Dendritic cell treated with granulocyte-macrophage colony-stimulating factor and Interleukin-4, amounts not matched to agents 40 ng/mL and 50 ng/mL, for 4 days (primary cell): Measurements from ENCODE around the gene CINP.
"Not testable (repeated sequence)": the region's sequence is repeated elsewhere in the genome, so short reads cannot be mapped to it uniquely, and the experiment has no call there.

ENCODE experiments used
- H3K27ac Mint-ChIP-seq: one replicate; pipeline ENCODE4 v1.8.0; 2022; ENCODE audit warnings: mild to moderate bottlenecking, mixed read lengths
- H3K27me3 Mint-ChIP-seq: one replicate; pipeline ENCODE4 v1.8.0; 2022; ENCODE audit warnings: mild to moderate bottlenecking, mixed read lengths
- H3K36me3 Mint-ChIP-seq: one replicate; pipeline ENCODE4 v1.8.0; 2022; ENCODE audit warnings: low read depth, mixed read lengths
- H3K4me1 Mint-ChIP-seq: one replicate; pipeline ENCODE4 v1.8.0; 2022; ENCODE audit warnings: low read depth, mixed read lengths
- H3K4me3 Mint-ChIP-seq: one replicate; pipeline ENCODE4 v1.8.0; 2022; ENCODE audit warnings: mild to moderate bottlenecking, moderate library complexity, mixed read lengths
- H3K9me3 Mint-ChIP-seq: one replicate; pipeline ENCODE4 v1.8.0; 2022; ENCODE audit warnings: mixed read lengths
- intact Hi-C: fragments of 100-400 bp; cut with micrococcal nuclease; formaldehyde crosslinking; loops from one replicate; pipeline ENCODE4 v1.15.0; 2022

Gene CINP

GRCh38 chr14:102344485-102344884, 18.2 kb downstream of the CINP start:
- peaks cover 94% of the 10 kb centered on the region for H3K36me3 Mint-ChIP-seq
- intact Hi-C loops = no loop called here
- no peaks in the 10 kb centered on the region for H3K9me3 Mint-ChIP-seq
- no peak overlapping the region for H3K4me3 Mint-ChIP-seq
- no peaks in the 10 kb centered on the region for H3K4me1 Mint-ChIP-seq
- no peak overlapping the region for H3K27ac Mint-ChIP-seq
- no peaks in the 10 kb centered on the region for H3K27me3 Mint-ChIP-seq

GRCh38 chr14:102344084-102344483, 18.6 kb downstream of the CINP start:
- intact Hi-C loops = no loop called here
- Mint-ChIP-seq H3K9me3 (no peaks in the 10 kb centered on the region), H3K27me3 (no peaks in the 10 kb centered on the region), H3K36me3 (peaks cover 94% of the 10 kb centered on the region), H3K4me3 (no peak overlapping the region), H3K27ac (no peak overlapping the region), H3K4me1 (no peaks in the 10 kb centered on the region)

- Mint-ChIP-seq H3K27me3 (no peaks in the 10 kb centered on the region), H3K9me3 (no peaks in the 10 kb centered on the region), H3K27ac (no peak overlapping the region), H3K4me3 (no peak overlapping the region), H3K36me3 (peaks cover 94% of the 10 kb centered on the region), H3K4me1 (no peaks in the 10 kb centered on the region)
- intact Hi-C loops = no loop called here
Observed at GRCh38 chr14:102342238-102342637, 20.5 kb downstream of the CINP start.

GRCh38 chr14:102341566-102341965, 21.1 kb downstream of the CINP start:
- Mint-ChIP-seq H3K4me1 (no peaks in the 10 kb centered on the region), H3K27me3 (no peaks in the 10 kb centered on the region), H3K36me3 (peaks cover 94% of the 10 kb centered on the region), H3K27ac (no peak overlapping the region), H3K9me3 (no peaks in the 10 kb centered on the region), H3K4me3 (no peak overlapping the region)
- intact Hi-C loops = no loop called here

GRCh38 chr14:102338724-102339123, 24.0 kb downstream of the CINP start:
- intact Hi-C loops = no loop called here
- peaks cover 1% of the 10 kb centered on the region for H3K4me1 Mint-ChIP-seq
- no peak overlapping the region for H3K27ac Mint-ChIP-seq
- H3K36me3 Mint-ChIP-seq = peaks cover 91% of the 10 kb centered on the region
- no peaks in the 10 kb centered on the region for H3K9me3 Mint-ChIP-seq
- no peaks in the 10 kb centered on the region for H3K27me3 Mint-ChIP-seq
- H3K4me3 Mint-ChIP-seq = no peak overlapping the region

- Mint-ChIP-seq H3K27me3 (no peaks in the 10 kb centered on the region), H3K4me1 (peaks cover 9% of the 10 kb centered on the region), H3K4me3 (no peak overlapping the region), H3K9me3 (no peaks in the 10 kb centered on the region), H3K36me3 (peaks cover 75% of the 10 kb centered on the region), H3K27ac (no peak overlapping the region)
- intact Hi-C loops = no loop called here
Observed at GRCh38 chr14:102335163-102335562, 27.5 kb downstream of the CINP start.

- H3K36me3 Mint-ChIP-seq = peaks cover 69% of the 10 kb centered on the region
- H3K4me3 Mint-ChIP-seq = no peak overlapping the region
- peak overlapping the region; percentile 23 for H3K27ac Mint-ChIP-seq
- H3K27me3 Mint-ChIP-seq = no peaks in the 10 kb centered on the region
- intact Hi-C loops = no loop called here
- no peaks in the 10 kb centered on the region for H3K9me3 Mint-ChIP-seq
- H3K4me1 Mint-ChIP-seq = peaks cover 9% of the 10 kb centered on the region
Observed at GRCh38 chr14:102333795-102334705, 28.6 kb downstream of the CINP start.

- Mint-ChIP-seq H3K4me3 (no peak overlapping the region), H3K27ac (peak overlapping the region; percentile 23), H3K36me3 (peaks cover 62% of the 10 kb centered on the region), H3K9me3 (no peaks in the 10 kb centered on the region), H3K27me3 (no peaks in the 10 kb centered on the region), H3K4me1 (peaks cover 9% of the 10 kb centered on the region)
- intact Hi-C loops = no loop called here
Observed at GRCh38 chr14:102333390-102333789, 29.3 kb downstream of the CINP start.

- H3K9me3 Mint-ChIP-seq = no peaks in the 10 kb centered on the region
- H3K27me3 Mint-ChIP-seq = no peaks in the 10 kb centered on the region
- intact Hi-C loops = no loop called here
- H3K27ac Mint-ChIP-seq = no peak overlapping the region
- H3K4me1 Mint-ChIP-seq = peaks cover 9% of the 10 kb centered on the region
- H3K36me3 Mint-ChIP-seq = peaks cover 53% of the 10 kb centered on the region
- H3K4me3 Mint-ChIP-seq = no peak overlapping the region
Observed at GRCh38 chr14:102330806-102331205, 31.9 kb downstream of the CINP start.

GRCh38 chr14:102329381-102329780, 33.3 kb downstream of the CINP start:
- H3K4me1 Mint-ChIP-seq, intact Hi-C loops, H3K27me3 Mint-ChIP-seq, H3K27ac Mint-ChIP-seq, H3K4me3 Mint-ChIP-seq, H3K9me3 Mint-ChIP-seq: not testable (repeated sequence)
- peaks cover 47% of the 10 kb centered on the region for H3K36me3 Mint-ChIP-seq

GRCh38 chr14:102326583-102326982, 36.1 kb downstream of the CINP start:
- Mint-ChIP-seq H3K4me1 (no peaks in the 10 kb centered on the region), H3K27ac (no peak overlapping the region), H3K36me3 (peaks cover 26% of the 10 kb centered on the region), H3K4me3 (no peak overlapping the region), H3K9me3 (no peaks in the 10 kb centered on the region), H3K27me3 (no peaks in the 10 kb centered on the region)
- intact Hi-C loops = no loop called here

GRCh38 chr14:102325791-102326345, 36.8 kb downstream of the CINP start:
- peaks cover under 1% of the 10 kb centered on the region for H3K4me1 Mint-ChIP-seq
- no peaks in the 10 kb centered on the region for H3K9me3 Mint-ChIP-seq
- H3K36me3 Mint-ChIP-seq = peaks cover 22% of the 10 kb centered on the region
- no peak overlapping the region for H3K4me3 Mint-ChIP-seq
- intact Hi-C loops = no loop called here
- H3K27ac Mint-ChIP-seq = no peak overlapping the region
- no peaks in the 10 kb centered on the region for H3K27me3 Mint-ChIP-seq

- Mint-ChIP-seq H3K27ac (no peak overlapping the region), H3K4me1 (peaks cover 17% of the 10 kb centered on the region), H3K4me3 (no peak overlapping the region), H3K27me3 (no peaks in the 10 kb centered on the region), H3K36me3 (peaks cover 29% of the 10 kb centered on the region), H3K9me3 (no peaks in the 10 kb centered on the region)
- intact Hi-C loops = no loop called here
Observed at GRCh38 chr14:102323102-102323501, 39.6 kb downstream of the CINP start.

- no peaks in the 10 kb centered on the region for H3K27me3 Mint-ChIP-seq
- no peak overlapping the region for H3K4me3 Mint-ChIP-seq
- no peak overlapping the region for H3K27ac Mint-ChIP-seq
- H3K36me3 Mint-ChIP-seq = peaks cover 21% of the 10 kb centered on the region
- peaks cover 31% of the 10 kb centered on the region for H3K4me1 Mint-ChIP-seq
- H3K9me3 Mint-ChIP-seq = no peaks in the 10 kb centered on the region
- intact Hi-C loops = no loop called here
Observed at GRCh38 chr14:102321456-102322422, 41.0 kb downstream of the CINP start.
